ENCODE results near the gene ERCC3.

The ERCC3 gene

DNA sequence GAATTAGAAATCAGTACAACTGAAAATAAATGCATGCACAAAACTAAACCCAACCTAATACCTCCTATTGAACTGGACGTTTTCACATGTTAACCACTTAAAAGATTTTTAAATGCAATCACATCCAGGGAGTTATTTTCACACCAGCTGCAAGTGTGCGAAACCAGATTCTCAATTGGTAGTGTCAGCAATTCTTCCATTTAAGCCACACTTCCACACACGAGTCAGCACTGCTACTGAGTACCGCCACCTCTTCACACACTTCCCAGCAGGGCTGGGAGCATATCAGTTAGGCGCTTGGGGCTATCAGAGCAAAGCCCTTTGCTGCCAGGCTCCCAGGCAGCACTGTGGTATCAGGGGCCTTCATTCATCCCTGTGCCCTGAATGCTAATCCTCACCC is 14.2 kb downstream of the ERCC3 start:
- H3K27ac ChIP-seq (ENCODE audit: low read depth, low read length, severe bottlenecking) = no peak overlapping the region
- no peak overlapping the region for H3K4me3 ChIP-seq (ENCODE audit: extremely low read depth, insufficient read depth, low read length, poor library complexity, severe bottlenecking)
- H3K4me1 ChIP-seq (ENCODE audit: control insufficient read depth, insufficient read depth, low read length, poor library complexity, severe bottlenecking) = no peaks in the 10 kb centered on the region
- H3K36me3 ChIP-seq (ENCODE audit: control insufficient read depth, insufficient read depth, low read length) = peaks cover 99% of the 10 kb centered on the region
- peaks cover 9% of the 10 kb centered on the region for H3K9me3 ChIP-seq (ENCODE audit: control insufficient read depth, low read length)
- 94 to 95% methylated on average over 4 to 5 of the region's 5 CpGs for WGBS, 2 experiments (ENCODE audit: insufficient coverage in 2 of 2)

GRCh38 chr2:127278959-127279358 is 15.0 kb downstream of the ERCC3 start:
- Histone ChIP-seq H3K9me3 (ENCODE audit: control insufficient read depth, low read length) (peaks cover 5% of the 10 kb centered on the region), H3K4me1 (ENCODE audit: control insufficient read depth, insufficient read depth, low read length, poor library complexity, severe bottlenecking) (no peaks in the 10 kb centered on the region), H3K36me3 (ENCODE audit: control insufficient read depth, insufficient read depth, low read length) (peaks cover 98% of the 10 kb centered on the region), H3K4me3 (ENCODE audit: extremely low read depth, insufficient read depth, low read length, poor library complexity, severe bottlenecking) (no peak overlapping the region), H3K27ac (ENCODE audit: low read depth, low read length, severe bottlenecking) (no peak overlapping the region)
- WGBS, 2 experiments (ENCODE audit: insufficient coverage in 2 of 2) = 89 to 100% methylated on average over 1 of the region's 3 CpGs

DNA sequence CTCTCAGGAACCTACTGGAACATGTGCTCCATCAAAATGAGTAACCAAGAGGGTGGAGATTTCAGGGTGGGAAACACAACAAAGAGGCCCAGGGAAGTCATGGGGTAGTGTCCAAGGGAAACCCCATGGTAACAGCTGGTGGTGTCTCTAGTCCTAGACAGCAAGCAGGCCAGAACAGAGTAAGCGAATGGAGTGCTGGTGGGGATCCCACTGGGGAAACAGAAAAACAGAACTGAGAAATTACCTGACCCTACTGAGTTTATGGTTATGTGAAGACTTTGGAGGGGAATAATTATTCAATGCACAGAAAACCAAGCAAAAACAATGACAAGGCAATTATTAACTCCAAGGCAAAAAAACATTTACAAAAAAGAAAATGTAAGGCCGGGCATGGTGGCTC is 16.9 kb downstream of the ERCC3 start:
- Histone ChIP-seq H3K4me1 (ENCODE audit: control insufficient read depth, insufficient read depth, low read length, poor library complexity, severe bottlenecking) (no peaks in the 10 kb centered on the region), H3K4me3 (ENCODE audit: extremely low read depth, insufficient read depth, low read length, poor library complexity, severe bottlenecking) (no peak overlapping the region), H3K27ac (ENCODE audit: low read depth, low read length, severe bottlenecking) (peak overlapping the region; percentile 10), H3K9me3 (ENCODE audit: control insufficient read depth, low read length) (no peaks in the 10 kb centered on the region), H3K36me3 (ENCODE audit: control insufficient read depth, insufficient read depth, low read length) (peaks cover 98% of the 10 kb centered on the region)
- 100% methylated on average over 1 to 2 of the region's 2 CpGs for WGBS, 2 experiments (ENCODE audit: insufficient coverage in 2 of 2)

DNA sequence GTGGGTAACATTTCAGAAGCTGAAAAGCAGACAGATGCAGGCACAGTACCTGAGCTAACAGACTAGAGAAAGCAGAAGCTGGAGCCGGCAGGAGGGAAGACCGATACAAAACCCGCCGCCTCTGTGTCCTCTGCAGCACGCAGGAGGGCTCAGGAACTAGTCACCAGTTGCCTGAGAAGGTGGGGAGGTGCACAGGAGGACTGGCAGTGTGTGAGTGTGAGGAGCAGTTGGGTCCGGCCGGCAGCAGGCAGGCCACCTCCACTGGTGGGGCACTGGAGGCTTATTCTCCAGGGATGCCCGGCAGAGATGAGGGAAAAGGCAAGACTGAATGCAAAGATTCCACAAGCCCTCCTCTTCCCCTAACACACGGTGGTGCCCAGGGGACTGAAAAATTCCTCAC is 18.2 kb downstream of the ERCC3 start:
- H3K36me3 ChIP-seq (ENCODE audit: control insufficient read depth, insufficient read depth, low read length) = peaks cover 98% of the 10 kb centered on the region
- no peaks in the 10 kb centered on the region for H3K4me1 ChIP-seq (ENCODE audit: control insufficient read depth, insufficient read depth, low read length, poor library complexity, severe bottlenecking)

GRCh38 chr2:127275356-127275755 is 18.6 kb downstream of the ERCC3 start:
- H3K27ac ChIP-seq (ENCODE audit: low read depth, low read length, severe bottlenecking) = no peak overlapping the region
- H3K4me3 ChIP-seq (ENCODE audit: extremely low read depth, insufficient read depth, low read length, poor library complexity, severe bottlenecking) = no peak overlapping the region
- peaks cover 98% of the 10 kb centered on the region for H3K36me3 ChIP-seq (ENCODE audit: control insufficient read depth, insufficient read depth, low read length)
- WGBS, 2 experiments (ENCODE audit: insufficient coverage in 2 of 2) = 89 to 93% methylated on average over 3 of the region's 3 CpGs
- H3K9me3 ChIP-seq (ENCODE audit: control insufficient read depth, low read length) = no peaks in the 10 kb centered on the region
- no peaks in the 10 kb centered on the region for H3K4me1 ChIP-seq (ENCODE audit: control insufficient read depth, insufficient read depth, low read length, poor library complexity, severe bottlenecking)

More for the DNA sequence above, 18.2 kb downstream of the ERCC3 start:
- Histone ChIP-seq H3K27ac (ENCODE audit: low read depth, low read length, severe bottlenecking) (no peak overlapping the region), H3K4me3 (ENCODE audit: extremely low read depth, insufficient read depth, low read length, poor library complexity, severe bottlenecking) (no peak overlapping the region), H3K9me3 (ENCODE audit: control insufficient read depth, low read length) (no peaks in the 10 kb centered on the region)
- WGBS, 2 experiments (ENCODE audit: insufficient coverage in 2 of 2) = 98% methylated on average over 6 to 7 of the region's 9 CpGs

DNA sequence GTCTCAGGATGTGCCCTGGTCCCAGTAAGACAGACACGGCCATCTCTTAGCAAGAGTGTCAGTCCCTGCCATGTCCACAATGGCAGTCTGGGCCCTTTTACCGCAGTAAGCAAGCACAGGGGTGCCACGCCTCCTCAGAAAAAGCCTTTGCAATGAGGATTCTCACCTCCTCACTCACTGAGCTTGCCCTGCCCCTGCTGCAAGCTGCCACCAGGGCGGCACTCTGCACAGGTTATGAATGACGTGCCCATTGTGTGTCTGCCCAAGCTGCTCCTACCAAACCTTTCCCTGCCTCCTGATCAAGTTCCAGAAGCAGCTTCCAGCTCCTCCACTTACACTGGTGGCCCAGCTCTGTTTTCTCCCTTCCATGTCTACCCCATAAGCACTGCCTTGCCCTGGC is 23.3 kb downstream of the ERCC3 start:
- H3K27ac ChIP-seq (ENCODE audit: low read depth, low read length, severe bottlenecking) = no peak overlapping the region
- H3K36me3 ChIP-seq (ENCODE audit: control insufficient read depth, insufficient read depth, low read length) = peaks cover 93% of the 10 kb centered on the region
- H3K4me3 ChIP-seq (ENCODE audit: extremely low read depth, insufficient read depth, low read length, poor library complexity, severe bottlenecking) = no peak overlapping the region
- no peaks in the 10 kb centered on the region for H3K9me3 ChIP-seq (ENCODE audit: control insufficient read depth, low read length)
- WGBS, 2 experiments (ENCODE audit: insufficient coverage in 2 of 2) = 90 to 100% methylated on average over 4 to 5 of the region's 5 CpGs
- H3K4me1 ChIP-seq (ENCODE audit: control insufficient read depth, insufficient read depth, low read length, poor library complexity, severe bottlenecking) = no peaks in the 10 kb centered on the region

GRCh38 chr2:127261804-127262406 is 32.0 kb downstream of the ERCC3 start:
- Histone ChIP-seq H3K27ac (ENCODE audit: low read depth, low read length, severe bottlenecking) (no peak overlapping the region), H3K36me3 (ENCODE audit: control insufficient read depth, insufficient read depth, low read length) (peaks cover 87% of the 10 kb centered on the region), H3K4me1 (ENCODE audit: control insufficient read depth, insufficient read depth, low read length, poor library complexity, severe bottlenecking) (peaks cover 4% of the 10 kb centered on the region), H3K4me3 (ENCODE audit: extremely low read depth, insufficient read depth, low read length, poor library complexity, severe bottlenecking) (no peak overlapping the region), H3K9me3 (ENCODE audit: control insufficient read depth, low read length) (no peaks in the 10 kb centered on the region)
- 92 to 99% methylated on average over 6 to 7 of the region's 8 CpGs for WGBS, 2 experiments (ENCODE audit: insufficient coverage in 2 of 2)

GRCh38 chr2:127259355-127259754 is 34.6 kb downstream of the ERCC3 start:
- Histone ChIP-seq H3K4me1 (ENCODE audit: control insufficient read depth, insufficient read depth, low read length, poor library complexity, severe bottlenecking) (peaks cover 24% of the 10 kb centered on the region), H3K4me3 (ENCODE audit: extremely low read depth, insufficient read depth, low read length, poor library complexity, severe bottlenecking) (no peak overlapping the region), H3K27ac (ENCODE audit: low read depth, low read length, severe bottlenecking) (no peak overlapping the region), H3K36me3 (ENCODE audit: control insufficient read depth, insufficient read depth, low read length) (peaks cover 82% of the 10 kb centered on the region), H3K9me3 (ENCODE audit: control insufficient read depth, low read length) (no peaks in the 10 kb centered on the region)
- 95 to 98% methylated on average over 4 to 5 of the region's 5 CpGs for WGBS, 2 experiments (ENCODE audit: insufficient coverage in 2 of 2)

DNA sequence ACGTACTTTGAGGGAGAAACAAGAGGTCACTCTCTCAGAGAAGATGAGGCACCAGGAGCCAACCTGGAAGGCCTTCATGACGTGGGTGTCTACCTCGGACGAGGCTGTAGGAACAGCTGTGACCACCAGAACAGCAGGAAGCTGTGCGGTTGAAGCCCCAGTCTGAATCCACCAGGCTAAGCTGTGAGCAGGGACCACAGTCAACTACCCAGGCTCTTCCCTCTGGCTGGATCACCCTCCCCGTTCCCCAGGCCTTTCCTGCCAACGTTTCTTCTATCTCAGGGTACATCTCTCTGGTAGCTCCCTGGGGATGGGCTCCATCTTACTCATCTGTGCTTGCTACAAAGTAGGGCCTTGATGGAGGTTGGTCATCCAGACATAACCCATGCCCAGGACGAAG is 37.1 kb downstream of the ERCC3 start:
- Histone ChIP-seq H3K27ac (ENCODE audit: low read depth, low read length, severe bottlenecking) (no peak overlapping the region), H3K36me3 (ENCODE audit: control insufficient read depth, insufficient read depth, low read length) (peaks cover 66% of the 10 kb centered on the region)

GRCh38 chr2:127256381-127256780 is 37.6 kb downstream of the ERCC3 start:
- Histone ChIP-seq H3K27ac (ENCODE audit: low read depth, low read length, severe bottlenecking) (peak overlapping the region; percentile 44), H3K9me3 (ENCODE audit: control insufficient read depth, low read length) (no peaks in the 10 kb centered on the region), H3K4me1 (ENCODE audit: control insufficient read depth, insufficient read depth, low read length, poor library complexity, severe bottlenecking) (peaks cover 20% of the 10 kb centered on the region), H3K36me3 (ENCODE audit: control insufficient read depth, insufficient read depth, low read length) (peaks cover 62% of the 10 kb centered on the region), H3K4me3 (ENCODE audit: extremely low read depth, insufficient read depth, low read length, poor library complexity, severe bottlenecking) (no peak overlapping the region)
- WGBS, 2 experiments (ENCODE audit: insufficient coverage in 2 of 2) = 91 to 100% methylated on average over 3 of the region's 3 CpGs

More for the DNA sequence above, 37.1 kb downstream of the ERCC3 start:
- 96 to 100% methylated on average over 7 of the region's 8 CpGs for WGBS, 2 experiments (ENCODE audit: insufficient coverage in 2 of 2)
- Histone ChIP-seq H3K4me1 (ENCODE audit: control insufficient read depth, insufficient read depth, low read length, poor library complexity, severe bottlenecking) (peaks cover 20% of the 10 kb centered on the region), H3K4me3 (ENCODE audit: extremely low read depth, insufficient read depth, low read length, poor library complexity, severe bottlenecking) (no peak overlapping the region), H3K9me3 (ENCODE audit: control insufficient read depth, low read length) (no peaks in the 10 kb centered on the region)

GRCh38 chr2:127255721-127256120 is 38.2 kb downstream of the ERCC3 start:
- peaks cover 56% of the 10 kb centered on the region for H3K36me3 ChIP-seq (ENCODE audit: control insufficient read depth, insufficient read depth, low read length)
- no peak overlapping the region for H3K4me3 ChIP-seq (ENCODE audit: extremely low read depth, insufficient read depth, low read length, poor library complexity, severe bottlenecking)
- H3K4me1 ChIP-seq (ENCODE audit: control insufficient read depth, insufficient read depth, low read length, poor library complexity, severe bottlenecking) = peaks cover 20% of the 10 kb centered on the region
- WGBS, 2 experiments (ENCODE audit: insufficient coverage in 2 of 2) = 89 to 98% methylated on average over 6 of the region's 6 CpGs
- H3K27ac ChIP-seq (ENCODE audit: low read depth, low read length, severe bottlenecking) = peak overlapping the region; percentile 76
- H3K9me3 ChIP-seq (ENCODE audit: control insufficient read depth, low read length) = no peaks in the 10 kb centered on the region

All from mesodermal cell (in vitro differentiated cells).